ENCODE results near the gene HDAC4.

GRCh38 chr2:239162976-239163687 lies 237.7 kb downstream of the HDAC4 start:
- TF ChIP-seq CTCF (IDR thresholded peaks at IDR 0.05) (no peak), EP300 (IDR thresholded peaks at IDR 0.05) (no peak), POLR2A (IDR thresholded peaks at IDR 0.05) (no peak)

Measured in tibial nerve (tissue), 4 donors.